Loucy (cell line): ENCODE results near the gene SAMD4B.

Experiments
- H2AFZ ChIP-seq: fragments of 200-600 bp; sonication (generic); 2 replicates; pipeline ENCODE4 v1.6.0; 2016; ENCODE audit warnings: antibody characterized with exemption, mild to moderate bottlenecking, low read length, moderate library complexity
- H3F3A ChIP-seq: fragments of 200-600 bp; 2 replicates; pipeline ENCODE4 v1.6.0; 2016; ENCODE audit warnings: antibody characterized with exemption, low read depth, mild to moderate bottlenecking
- H3K27me3 ChIP-seq: fragments of 200-600 bp; sonication (generic); 2 replicates; pipeline ENCODE4 v1.6.1; 2014; ENCODE audit warnings: low read length, mild to moderate bottlenecking; ENCODE audit not compliant: insufficient read depth, poor library complexity, severe bottlenecking
- H3K36me3 ChIP-seq: fragments of 200-600 bp; sonication (generic); 2 replicates; pipeline ENCODE4 v1.6.1; 2016; ENCODE audit warnings: low read length; ENCODE audit not compliant: insufficient read depth
- H3K4me1 ChIP-seq: fragments of 200-600 bp; sonication (generic); 2 replicates; pipeline ENCODE4 v1.5.1; 2014; ENCODE audit warnings: low read length, mild to moderate bottlenecking; ENCODE audit not compliant: insufficient read depth, poor library complexity, severe bottlenecking
- H3K4me2 ChIP-seq: fragments of 200-600 bp; sonication (generic); 2 replicates; pipeline ENCODE4 v1.6.0; 2014; ENCODE audit warnings: antibody characterized with exemption, low read length, low read depth, mild to moderate bottlenecking; ENCODE audit not compliant: poor library complexity, severe bottlenecking
- H3K4me3 ChIP-seq: fragments of 200-600 bp; sonication (generic); 2 replicates; pipeline ENCODE4 v1.5.1; 2014; ENCODE audit warnings: low read length, mild to moderate bottlenecking, mixed read lengths; ENCODE audit not compliant: poor library complexity, severe bottlenecking
- H3K79me2 ChIP-seq: fragments of 200-600 bp; sonication (generic); 2 replicates; pipeline ENCODE4 v1.6.1; 2014; ENCODE audit warnings: low read length; ENCODE audit not compliant: insufficient read depth
- H3K9ac ChIP-seq: fragments of 200-600 bp; sonication (generic); 2 replicates; pipeline ENCODE4 v1.6.0; 2014; ENCODE audit warnings: mild to moderate bottlenecking, low read depth, low read length, moderate library complexity; ENCODE audit not compliant: poor library complexity, severe bottlenecking
- H3K9me2 ChIP-seq: fragments of 200-600 bp; sonication (generic); replicated peaks from 2 replicates; pipeline ENCODE4 v1.6.1; 2016; ENCODE audit warnings: low read depth, low read length, mixed read lengths
- H3K9me3 ChIP-seq: fragments of 200-600 bp; sonication (generic); 2 replicates; pipeline ENCODE4 v1.6.1; 2014; ENCODE audit warnings: mild to moderate bottlenecking, antibody characterized with exemption, low read length, low read depth; ENCODE audit not compliant: insufficient read depth
- H4K20me1 ChIP-seq: fragments of 200-600 bp; sonication (generic); 2 replicates; pipeline ENCODE4 v1.6.0; 2014; ENCODE audit warnings: antibody characterized with exemption, low read length, mild to moderate bottlenecking; ENCODE audit not compliant: insufficient read depth, poor library complexity, severe bottlenecking
- CTCF ChIP-seq: fragments of 200-600 bp; sonication (generic); conservative IDR thresholded peaks from 2 replicates; pipeline ENCODE4 v1.5.1; 2014; ENCODE audit warnings: mild to moderate bottlenecking, antibody characterized with exemption, low read length
- EZH2phosphoT487 ChIP-seq: fragments of 200-600 bp; IDR thresholded peaks from 2 replicates; pipeline ENCODE4 v1.6.1; 2018; ENCODE audit warnings: antibody characterized with exemption, mild to moderate bottlenecking, moderate library complexity, borderline replicate concordance

SAMD4B gene

GRCh38 chr19:39407410-39407659 is 65.1 kb downstream of the SAMD4B start:
- Histone ChIP-seq H3K36me3 (no peaks in the 10 kb centered on the region), H3K9me3 (no peaks in the 10 kb centered on the region), H3K4me2 (peak overlapping the region; percentile 97), H3K4me3 (peak overlapping the region; percentile 93), H4K20me1 (peaks cover 26% of the 10 kb centered on the region), H2AFZ (peak overlapping the region; percentile 57; the same call in 1 of the 2 replicates), H3K4me1 (peaks cover 46% of the 10 kb centered on the region), H3K79me2 (peaks cover 41% of the 10 kb centered on the region), H3K9ac (peak overlapping the region; percentile 94), H3F3A (peaks cover 3% of the 10 kb centered on the region), H3K9me2 (no peaks in the 10 kb centered on the region), H3K27me3 (no peaks in the 10 kb centered on the region)
- TF ChIP-seq CTCF (no peak), EZH2phosphoT487 (no peak)

- Histone ChIP-seq H3K9ac (peak overlapping the region; percentile 94), H2AFZ (no peak overlapping the region), H3K4me2 (peak overlapping the region; percentile 97), H3K36me3 (no peaks in the 10 kb centered on the region), H3K4me1 (peaks cover 41% of the 10 kb centered on the region), H4K20me1 (peaks cover 26% of the 10 kb centered on the region), H3K79me2 (peaks cover 42% of the 10 kb centered on the region), H3K27me3 (peaks cover 1% of the 10 kb centered on the region), H3F3A (peaks cover 3% of the 10 kb centered on the region), H3K9me3 (no peaks in the 10 kb centered on the region), H3K4me3 (peak overlapping the region; percentile 93), H3K9me2 (no peaks in the 10 kb centered on the region)
- no peak for TF ChIP-seq EZH2phosphoT487
- no peak for TF ChIP-seq CTCF
Measured at GRCh38 chr19:39407660-39408391, 65.6 kb downstream of the SAMD4B start.

GRCh38 chr19:39408392-39409207 is 66.4 kb downstream of the SAMD4B start:
- peaks cover 3% of the 10 kb centered on the region for H3F3A ChIP-seq
- TF ChIP-seq CTCF (no peak), EZH2phosphoT487 (no peak)
- H3K36me3 ChIP-seq, result no peaks in the 10 kb centered on the region
- H3K27me3 ChIP-seq, result peaks cover 5% of the 10 kb centered on the region
- H3K79me2 ChIP-seq, result peaks cover 49% of the 10 kb centered on the region
- no peak overlapping the region for H2AFZ ChIP-seq
- H3K4me1 ChIP-seq, result peaks cover 34% of the 10 kb centered on the region
- no peaks in the 10 kb centered on the region for H3K9me3 ChIP-seq
- peaks cover 26% of the 10 kb centered on the region for H4K20me1 ChIP-seq
- peak overlapping the region; percentile 93 for H3K4me3 ChIP-seq
- H3K9ac ChIP-seq, result peak overlapping the region; percentile 94
- H3K9me2 ChIP-seq, result no peaks in the 10 kb centered on the region
- H3K4me2 ChIP-seq, result peak overlapping the region; percentile 97
